ENCODE measurements around the gene UBAP2L.
"Not testable (repeated sequence)": the region's sequence is repeated elsewhere in the genome, so short reads cannot be mapped to it uniquely, and the experiment has no call there.

UBAP2L gene

GRCh38 chr1:154241703-154242351, 21.1 kb downstream of the UBAP2L start:
- peak; percentile 12 for DNase-seq

GRCh38 chr1:154253671-154254070, 32.9 kb downstream of the UBAP2L start:
- no peak for DNase-seq

DNA sequence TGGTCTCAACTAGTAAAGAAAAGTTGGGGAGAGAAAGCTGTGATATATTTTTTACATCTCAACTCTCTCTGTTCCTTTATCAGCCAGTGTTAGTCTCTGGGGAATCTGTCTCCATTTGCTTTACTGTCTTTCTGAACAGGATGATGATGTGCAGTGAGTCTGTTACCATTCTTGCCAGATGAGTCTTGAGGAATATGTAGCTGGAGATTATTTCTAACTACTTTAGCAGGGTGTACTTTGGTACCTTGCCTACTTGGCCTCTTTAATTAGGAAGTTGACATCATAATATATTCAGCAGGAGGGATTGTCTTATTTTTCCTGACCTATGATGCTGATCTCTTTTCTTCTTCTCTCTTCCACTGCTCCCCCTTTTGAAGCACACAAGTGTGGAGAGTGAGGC, 35.9 kb downstream of the UBAP2L start:
- no peak for DNase-seq

DNA sequence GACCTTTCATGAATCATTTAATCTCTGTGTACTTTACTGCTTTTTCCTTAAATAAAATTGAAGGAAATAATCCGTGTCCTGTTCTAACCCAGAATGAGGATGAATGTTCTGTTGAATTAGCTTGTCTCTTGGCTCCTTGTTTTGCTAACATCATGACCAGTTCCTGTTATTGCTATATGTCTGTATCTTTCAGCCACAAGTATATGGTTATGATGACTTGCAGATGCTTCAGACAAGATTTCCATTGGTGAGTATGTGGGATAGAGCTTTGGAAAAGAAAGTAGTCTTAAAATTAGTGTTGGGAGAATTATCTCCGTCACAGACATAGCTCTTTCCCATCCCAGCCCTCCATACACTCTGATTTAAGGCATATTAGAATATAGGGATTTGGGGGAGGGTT, 38.0 kb downstream of the UBAP2L start:
- DNase-seq, result no peak

DNA sequence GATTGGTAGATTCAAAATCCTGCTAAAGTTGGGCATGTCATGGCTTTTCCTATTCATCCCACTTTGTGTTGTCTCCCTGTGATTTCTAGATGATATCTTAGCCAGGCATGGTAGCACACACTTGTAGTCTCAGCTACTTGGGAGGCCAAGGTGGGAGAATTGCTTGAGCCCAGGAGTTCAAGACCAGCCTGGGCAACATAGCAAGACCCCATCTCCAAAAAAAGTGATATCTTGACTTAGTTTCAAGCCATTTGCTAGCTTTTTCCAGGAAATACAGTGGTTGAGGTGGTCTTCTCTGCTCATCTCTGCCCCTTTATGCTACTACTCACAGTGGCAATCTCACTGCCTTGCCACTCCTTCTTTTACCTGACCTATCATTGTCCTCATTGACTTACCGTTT, 39.4 kb downstream of the UBAP2L start:
- DNase-seq, result no peak

DNA sequence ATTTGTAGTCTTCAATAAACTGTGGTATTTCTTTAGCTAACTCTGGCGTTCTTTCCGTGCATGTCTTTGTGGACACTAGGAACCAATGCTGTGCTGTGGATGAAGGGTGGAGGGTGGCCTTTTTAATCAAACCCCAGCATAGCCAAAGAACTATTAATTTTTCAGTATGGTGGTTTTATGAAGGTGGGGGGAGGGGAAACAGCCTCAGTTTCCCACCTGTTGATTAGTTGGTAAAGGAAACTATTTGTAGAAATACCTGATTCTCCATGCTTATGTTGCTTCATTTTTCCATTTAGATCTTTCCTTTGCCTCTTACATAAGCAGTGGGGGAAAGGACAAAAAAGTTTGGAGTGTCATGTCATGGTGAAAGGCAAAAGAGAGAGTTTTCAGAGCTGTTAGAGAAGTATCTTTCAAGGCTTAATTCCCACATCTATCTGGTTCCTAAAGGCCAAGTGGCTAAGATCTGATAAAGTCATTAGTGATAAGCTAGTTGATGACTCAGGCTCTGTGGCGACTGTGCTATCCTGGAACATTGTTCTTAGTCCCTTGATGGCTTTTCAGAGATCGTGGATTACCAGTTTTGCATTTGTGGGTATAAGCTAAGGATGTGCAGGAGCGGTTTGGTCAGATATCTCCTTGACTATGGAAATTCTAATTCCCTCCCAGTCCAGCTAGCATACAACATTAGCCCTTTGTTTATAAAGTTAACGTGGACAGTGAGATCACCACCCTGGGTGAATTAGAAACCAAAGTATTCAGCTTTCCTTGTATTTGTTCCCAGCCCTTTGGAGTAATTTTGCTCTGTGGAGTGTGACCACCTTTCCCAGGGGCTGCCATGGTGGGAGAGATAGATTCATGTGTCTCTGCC, 42.9 kb downstream of the UBAP2L start:
- DNase-seq, result no peak

GRCh38 chr1:154264454-154264853, 43.7 kb downstream of the UBAP2L start:
- no peak for DNase-seq

DNA sequence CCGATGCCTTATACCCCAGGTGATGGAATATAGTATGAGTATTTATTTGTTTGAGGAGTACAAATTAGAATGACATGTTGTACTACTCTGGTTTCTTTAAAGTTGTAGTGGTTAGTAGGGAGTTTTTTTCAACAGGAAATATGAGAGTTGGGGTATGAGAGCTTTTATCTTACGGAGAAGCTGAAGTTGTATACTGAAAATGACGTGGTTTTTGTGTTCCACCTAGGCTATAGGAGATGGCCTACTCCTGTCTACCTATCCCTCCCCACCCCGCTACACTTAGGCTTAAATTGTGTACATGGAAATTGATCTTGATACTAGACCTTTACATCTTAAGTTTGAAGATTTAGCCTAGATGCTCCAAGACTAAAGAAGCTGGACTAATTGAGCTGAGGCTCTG, 44.8 kb downstream of the UBAP2L start:
- no peak for DNase-seq

- DNase-seq, result no peak
Measured at GRCh38 chr1:154270833-154271232, 50.1 kb downstream of the UBAP2L start.

- DNase-seq, result peak; percentile 98
Measured at GRCh38 chr1:154272217-154272998, 51.7 kb downstream of the UBAP2L start, which contains the start of gene HAX1. Gene HAX1 (plus strand): TSS chr1:154272629. CDS start chr1:154272724, 95 bp downstream.

GRCh38 chr1:154272999-154273563, 52.3 kb downstream of the UBAP2L start:
- no peak for DNase-seq

- DNase-seq, result peak; percentile 29
Measured at GRCh38 chr1:154276797-154277196, 56.0 kb downstream of the UBAP2L start.

DNA sequence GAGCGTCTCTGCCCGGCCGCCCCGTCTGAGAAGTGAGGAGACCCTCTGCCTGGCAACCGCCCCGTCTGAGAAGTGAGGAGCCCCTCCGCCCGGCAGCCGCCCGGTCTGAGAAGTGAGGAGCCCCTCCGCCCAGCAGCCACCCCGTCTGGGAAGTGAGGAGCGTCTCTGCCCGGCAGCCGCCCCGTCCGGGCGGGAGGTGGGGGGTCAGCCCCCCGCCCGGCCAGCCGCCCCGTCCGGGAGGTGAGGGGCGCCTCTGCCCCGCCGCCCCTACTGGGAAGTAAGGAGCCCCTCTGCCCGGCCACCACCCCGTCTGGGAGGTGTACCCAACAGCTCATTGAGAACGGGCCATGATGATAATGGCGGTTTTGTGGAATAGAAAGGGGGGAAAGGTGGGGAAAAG, 66.8 kb downstream of the UBAP2L start:
- DNase-seq, result not testable (repeated sequence)

GRCh38 chr1:154288661-154289060, 67.9 kb downstream of the UBAP2L start:
- DNase-seq, result no peak

GRCh38 chr1:154290921-154291320, 70.2 kb downstream of the UBAP2L start:
- DNase-seq, result no peak

- DNase-seq, result no peak
Measured at GRCh38 chr1:154295408-154296235, 74.9 kb downstream of the UBAP2L start.

- no peak for DNase-seq
Measured at GRCh38 chr1:154301582-154301981, 80.8 kb downstream of the UBAP2L start.

GRCh38 chr1:154304664-154305337, 84.0 kb downstream of the UBAP2L start:
- no peak for DNase-seq

- DNase-seq, result no peak
Measured at GRCh38 chr1:154306151-154306550, 85.4 kb downstream of the UBAP2L start.

DNA sequence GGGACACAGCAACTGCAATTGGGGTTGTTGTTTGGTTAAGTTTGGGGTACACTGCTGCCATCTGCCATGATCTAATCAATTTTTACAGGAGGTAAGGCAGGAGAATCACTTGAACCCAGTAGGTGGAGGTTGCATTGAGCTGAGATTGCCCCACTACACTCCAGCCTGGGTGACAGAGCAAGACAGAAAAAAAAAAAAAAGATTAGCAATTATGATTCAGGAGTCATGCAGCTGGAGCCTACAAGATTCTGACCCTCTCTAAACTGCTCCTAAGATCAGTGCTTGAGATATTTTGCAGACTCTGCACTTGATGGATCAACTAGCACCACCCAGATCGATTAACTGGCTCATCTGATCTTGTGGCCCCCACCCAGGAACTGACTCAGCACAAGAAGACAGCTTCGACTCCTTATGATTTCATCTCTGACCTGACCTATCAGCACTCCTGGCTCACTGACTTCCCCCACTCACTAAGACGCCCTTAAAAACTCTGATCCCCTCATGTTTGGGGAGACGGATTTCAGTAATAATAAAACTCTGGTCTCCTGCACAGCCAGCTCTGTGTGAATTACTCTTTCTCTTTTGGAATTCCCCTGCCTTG, 87.0 kb downstream of the UBAP2L start:
- DNase-seq, result not testable (repeated sequence)

GRCh38 chr1:154309136-154309535, 88.4 kb downstream of the UBAP2L start:
- not testable (repeated sequence) for DNase-seq
